Activated naive CD4-positive, alpha-beta T cell (primary cell): ENCODE results near the gene B3GALT6.
A peak's percentile ranks its signal among the peaks of the same experiment; 100 is the strongest.

Source experiments
- DNase-seq, 4 experiments: peaks; one replicate each; lab custom pipeline; 2025; lab: John Stamatoyannopoulos, UW

Gene B3GALT6

GRCh38 chr1:1231400-1232207 is 433 bp upstream of the B3GALT6 start, which contains the start of gene SDF4:
Gene SDF4, minus strand, starts transcription at chr1:1232001. Its CDS starts 3,229 bp downstream, at chr1:1228772.
- DNase-seq = peak; percentile 89 to 95 (median 90)

- no peak for DNase-seq
Observed at GRCh38 chr1:1232796-1233566, 944 bp downstream of the B3GALT6 start.

DNA sequence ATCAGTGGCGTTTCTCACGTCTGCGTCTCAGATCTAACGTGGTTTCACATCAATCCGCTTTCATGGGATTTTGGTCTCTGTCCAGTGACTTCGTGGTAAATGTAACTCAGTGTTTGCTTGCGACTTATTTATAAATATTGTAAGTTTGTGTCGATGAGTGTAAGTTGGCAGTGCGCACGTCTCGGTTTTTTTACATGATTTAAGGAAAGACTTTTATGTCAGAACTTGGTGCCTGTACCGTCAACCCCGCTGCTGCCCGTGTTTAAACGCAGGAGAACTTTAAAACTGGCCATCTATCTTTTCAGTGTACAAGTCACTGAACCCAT is 1.5 kb downstream of the B3GALT6 start:
- DNase-seq = no peak

- DNase-seq = no peak
Observed at GRCh38 chr1:1234180-1234808, 2.3 kb downstream of the B3GALT6 start.

- DNase-seq = no peak
Observed at GRCh38 chr1:1235016-1235744, 3.1 kb downstream of the B3GALT6 start.

GRCh38 chr1:1236176-1236763 is 4.2 kb downstream of the B3GALT6 start:
- no peak for DNase-seq

DNA sequence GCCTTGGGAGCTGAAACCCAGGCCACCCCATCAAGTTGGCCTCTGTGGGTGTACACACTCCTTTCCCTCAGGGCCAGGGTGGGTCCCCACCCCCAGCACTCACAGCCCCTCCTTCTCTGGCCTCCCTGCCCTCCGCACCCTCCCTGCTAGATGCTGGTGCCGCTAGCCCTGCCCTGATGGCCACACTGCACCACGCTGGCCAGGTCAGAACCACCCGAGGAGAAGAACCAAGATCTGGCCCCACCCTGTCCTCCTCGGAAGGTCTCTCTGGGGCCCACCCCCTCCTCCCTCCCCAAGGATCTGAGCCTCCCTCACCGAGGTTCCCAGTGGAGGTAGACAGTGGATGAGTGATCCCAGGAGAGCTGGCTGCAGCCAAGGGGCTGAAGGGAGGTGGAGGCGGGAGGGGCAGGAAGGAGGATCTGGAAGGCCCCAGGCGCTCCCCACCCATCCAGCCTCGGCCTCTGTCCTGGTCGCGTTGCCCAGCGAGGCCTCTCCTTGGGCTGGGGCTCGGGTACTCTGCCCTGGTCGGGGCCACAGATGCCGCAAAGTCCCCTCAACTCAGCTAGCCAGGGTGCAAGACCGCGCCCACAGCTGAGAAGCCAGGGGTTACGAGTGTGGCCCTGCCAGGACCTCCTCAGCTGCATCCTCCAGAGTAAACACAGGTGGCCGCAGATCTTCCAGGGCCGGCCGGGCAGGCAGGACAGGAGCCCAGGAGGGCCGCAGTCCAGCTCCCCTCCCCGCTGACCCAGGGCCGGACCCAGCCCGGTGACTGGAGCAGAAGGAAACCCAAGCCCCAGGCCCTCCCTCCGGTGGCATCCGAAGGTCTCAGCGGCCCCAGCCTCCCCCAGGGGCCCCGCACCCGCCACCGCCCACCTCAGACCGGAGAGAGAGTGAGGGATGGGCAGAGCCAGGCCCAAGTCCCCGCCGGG is 5.2 kb downstream of the B3GALT6 start:
- DNase-seq = no peak

- DNase-seq = no peak
Observed at GRCh38 chr1:1237874-1238701, 6.1 kb downstream of the B3GALT6 start.

- no peak for DNase-seq
Observed at GRCh38 chr1:1238702-1239178, 6.7 kb downstream of the B3GALT6 start.

DNA sequence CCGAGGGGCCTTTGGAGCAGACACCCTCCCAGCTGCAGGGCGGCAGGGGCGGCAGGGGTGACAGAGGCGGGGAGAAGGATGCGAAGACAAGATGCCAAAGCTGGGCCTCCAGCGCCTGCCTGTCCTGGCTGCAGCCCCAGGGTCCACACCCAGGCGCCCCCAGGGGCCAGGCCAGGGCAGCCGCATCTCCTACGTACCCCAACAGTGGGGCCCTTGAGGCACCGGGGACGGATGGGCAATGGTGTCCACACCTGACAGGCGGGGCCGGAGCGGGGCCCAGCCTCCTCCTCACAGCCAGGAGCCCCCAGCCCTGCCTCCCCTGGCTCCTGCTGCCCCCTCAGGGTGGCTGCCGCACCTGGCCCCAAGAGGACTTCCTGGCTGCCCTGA is 7.2 kb downstream of the B3GALT6 start:
- no peak for DNase-seq

DNA sequence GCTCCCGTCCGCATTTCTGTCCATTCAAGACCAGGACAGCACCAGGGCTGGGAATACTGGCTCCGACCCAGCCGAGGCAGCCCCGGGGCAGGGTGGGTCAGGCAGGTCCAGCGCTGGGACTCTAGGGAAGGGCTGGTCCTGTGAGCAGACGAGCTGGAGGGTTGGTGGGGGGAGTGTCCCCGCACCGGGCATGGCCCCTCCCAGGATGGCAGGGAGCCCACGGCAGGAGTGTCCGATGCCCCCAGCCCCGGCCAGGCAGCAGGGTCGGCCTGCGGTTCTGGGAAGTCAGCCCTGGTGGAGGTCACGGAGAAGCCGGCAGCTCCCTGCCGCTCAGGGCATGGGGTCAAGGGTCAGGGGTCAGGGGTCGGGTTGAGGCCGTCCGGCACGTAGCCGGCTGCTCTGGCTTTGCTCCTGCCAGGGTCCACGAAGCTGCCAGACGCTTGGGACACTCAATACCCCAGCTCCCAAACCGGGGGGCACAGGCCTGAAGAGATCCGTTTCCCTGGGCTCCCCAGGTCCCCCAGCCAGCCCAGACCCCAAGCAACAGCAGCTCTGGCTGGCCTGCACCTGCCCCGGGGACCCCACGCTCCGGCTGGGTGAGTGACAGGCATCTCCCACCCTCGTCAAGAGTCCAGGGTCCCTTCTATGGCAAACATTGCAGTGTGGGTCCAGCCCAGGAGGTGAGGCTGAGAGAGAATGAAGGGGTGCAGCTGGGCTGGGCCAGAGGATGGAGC is 7.7 kb downstream of the B3GALT6 start:
- no peak for DNase-seq

DNA sequence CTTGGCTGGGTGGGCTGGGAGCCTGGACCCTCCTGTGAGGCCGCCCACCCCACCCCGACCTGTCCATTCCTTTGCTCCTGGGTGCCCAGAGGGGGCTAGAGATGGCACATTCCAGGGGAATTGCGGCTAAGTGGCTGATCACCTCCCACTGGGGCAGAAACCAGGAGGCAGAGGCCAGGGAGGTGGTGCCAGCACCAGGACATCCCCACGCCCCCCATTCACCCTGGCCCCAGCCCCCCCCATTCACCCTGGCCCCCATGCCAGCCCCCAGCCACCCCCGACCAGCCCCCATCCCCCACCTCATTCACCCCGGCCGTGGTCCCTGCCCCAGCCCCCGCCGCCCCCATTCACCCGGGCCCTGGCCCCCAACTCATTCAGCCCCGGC is 8.3 kb downstream of the B3GALT6 start:
- no peak for DNase-seq

DNA sequence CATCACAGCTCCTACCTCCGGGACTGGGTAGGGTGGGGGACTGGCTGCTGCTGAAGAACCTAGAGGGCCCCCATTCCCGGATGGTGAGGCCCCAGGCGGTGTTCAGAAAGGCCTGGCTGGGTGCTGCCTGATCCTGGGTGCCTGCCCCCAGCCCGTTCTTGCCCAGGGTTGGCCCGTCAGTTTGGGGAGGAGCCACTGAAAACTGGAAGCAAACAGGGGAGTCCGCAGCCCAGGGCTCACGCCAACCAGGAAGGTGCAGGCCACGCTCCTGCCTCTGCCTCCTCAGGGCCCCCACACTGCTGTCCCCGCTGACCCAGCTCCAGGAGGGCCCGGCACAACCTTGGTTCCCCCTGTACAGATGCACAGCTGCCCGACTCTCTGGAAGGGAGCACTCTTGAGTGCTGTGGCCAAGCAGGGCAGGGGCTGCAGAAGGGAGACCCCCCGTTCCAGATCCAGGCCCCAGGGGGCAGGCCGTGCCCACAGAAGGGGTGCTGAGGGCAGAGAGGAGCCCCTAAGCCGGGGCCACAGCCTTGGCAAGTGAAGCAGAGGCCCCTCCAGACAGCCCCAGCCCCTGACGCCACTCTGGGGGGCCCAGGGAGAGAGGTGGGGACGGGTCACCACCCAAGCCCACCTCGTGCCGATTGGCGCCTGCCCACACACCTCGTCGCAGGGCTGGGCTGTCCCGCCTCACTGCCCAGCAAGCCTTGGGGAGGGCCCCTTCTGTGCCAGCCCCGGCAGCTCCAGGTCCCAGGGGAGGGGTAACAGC is 9.0 kb downstream of the B3GALT6 start:
- DNase-seq = no peak

- DNase-seq = no peak
Observed at GRCh38 chr1:1241588-1242219, 9.7 kb downstream of the B3GALT6 start.

- DNase-seq = no peak
Observed at GRCh38 chr1:1242461-1243265, 10.6 kb downstream of the B3GALT6 start.

GRCh38 chr1:1243266-1243660 is 11.2 kb downstream of the B3GALT6 start:
- DNase-seq = no peak

DNA sequence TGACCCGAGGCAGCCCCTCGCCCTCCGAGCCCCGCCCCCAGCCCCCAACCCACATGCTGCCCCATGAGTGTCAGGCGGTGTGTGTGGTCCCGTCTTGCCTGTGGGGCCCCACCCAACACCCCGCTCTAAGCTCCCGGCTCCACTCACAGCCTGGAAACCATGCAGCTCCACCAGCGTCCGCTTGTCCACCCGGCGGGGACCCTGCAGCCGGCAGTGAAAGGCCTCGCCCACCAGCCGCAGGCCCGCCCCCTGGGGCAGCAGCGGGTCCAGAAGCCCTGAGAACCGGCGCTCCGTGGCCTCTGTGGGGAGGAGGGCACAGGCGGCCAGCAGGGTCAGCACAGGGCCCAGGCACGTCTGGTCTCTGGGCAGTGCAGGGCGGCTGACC is 11.8 kb downstream of the B3GALT6 start:
- DNase-seq = no peak
